IPS DF 4.7 (cell line): ENCODE data around the gene TBL2.
A peak's percentile ranks its signal among the peaks of the same experiment; 100 is the strongest.
"Not testable (repeated sequence)": the region's sequence is repeated elsewhere in the genome, so short reads cannot be mapped to it uniquely, and the experiment has no call there.

Experiments used
- DNase-seq: peaks from one replicate; pipeline ENCODE4 v3.0.0-alpha.2; 2013; ENCODE audit warnings: low spot score; ENCODE audit errors: extremely low read depth

Gene TBL2

GRCh38 chr7:73578342-73579128 is at the start of gene TBL2:
TSS of gene TBL2 (minus strand) at chr7:73578579. CDS start at chr7:73578549, 30 bp downstream.
- peak; percentile 74 for DNase-seq

DNA sequence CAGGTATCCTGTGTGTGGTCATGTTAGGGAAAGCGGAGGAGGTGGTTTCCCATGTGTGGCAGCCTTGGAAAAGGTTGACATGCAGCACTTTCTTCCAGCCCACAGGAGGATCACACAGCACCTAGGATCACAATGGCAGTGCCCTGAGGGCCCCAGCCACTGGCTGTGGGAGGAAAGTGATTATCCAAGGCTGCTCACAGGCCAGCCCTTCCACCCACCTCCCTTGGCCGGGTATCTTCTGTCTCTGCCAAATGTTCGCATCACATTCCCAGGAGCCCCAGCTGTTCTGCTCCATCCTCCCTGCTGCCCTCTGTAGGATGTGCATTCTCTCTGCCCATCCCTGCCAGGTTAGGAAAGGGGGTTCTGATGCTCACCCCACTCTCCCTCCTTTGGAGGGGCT is 48.4 kb upstream of the TBL2 start:
- no peak for DNase-seq

GRCh38 chr7:73625276-73625675 is 46.9 kb upstream of the TBL2 start:
- DNase-seq: no peak

- no peak for DNase-seq
These were observed 46.3 kb upstream of the TBL2 start for GRCh38 chr7:73624669-73625001.

DNA sequence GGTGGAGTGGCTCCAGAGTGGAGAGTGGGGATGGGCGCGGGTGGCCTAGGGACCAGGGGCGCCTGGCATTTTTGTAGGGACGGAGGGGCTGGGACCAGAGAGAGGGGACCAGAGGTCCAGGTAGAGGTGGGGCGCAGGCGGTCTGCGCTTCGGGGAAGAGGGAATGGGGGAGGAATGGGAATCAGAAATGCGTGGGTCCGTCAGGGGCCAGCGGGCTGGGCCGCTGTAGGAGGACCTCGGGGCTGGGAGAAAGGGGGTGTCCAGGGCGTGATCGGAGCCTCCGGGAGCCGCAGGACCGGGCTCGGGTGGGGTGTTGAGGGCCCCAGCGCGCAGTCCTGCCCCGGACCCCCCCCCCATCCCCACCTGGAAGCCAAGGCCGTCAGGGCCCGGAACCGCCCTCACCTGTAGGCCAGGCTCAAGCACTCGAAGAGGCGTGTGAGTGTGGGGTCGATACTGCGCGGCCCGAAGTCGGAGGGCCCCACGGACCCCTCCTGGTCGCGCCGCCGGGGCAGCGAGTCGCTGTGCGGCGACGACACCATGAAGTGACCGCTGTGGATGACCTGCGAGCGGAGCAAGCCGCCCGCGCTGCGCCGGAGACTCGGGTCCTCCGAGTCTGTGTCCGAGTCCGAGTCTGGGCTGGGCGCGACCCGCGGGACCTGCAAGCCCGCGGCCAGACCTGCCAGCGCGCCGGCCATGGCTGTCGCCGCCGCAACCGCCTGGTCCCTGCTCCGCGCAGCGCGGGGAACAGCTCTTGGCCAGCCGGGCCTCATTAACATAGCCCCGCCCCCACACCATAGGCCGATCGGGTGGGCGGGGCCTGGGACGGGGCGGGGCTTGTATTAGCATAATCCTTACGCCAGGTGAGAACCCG is 45.7 kb upstream of the TBL2 start, which contains the start of gene MLXIPL:
Gene MLXIPL, minus strand, starts transcription at position 725 of the 871 bp plus-strand sequence. Its CDS starts 30 bp downstream, at position 695.
- no peak for DNase-seq

- no peak for DNase-seq
These were observed 44.8 kb upstream of the TBL2 start for GRCh38 chr7:73622909-73623797.

- DNase-seq: no peak
These were observed 44.1 kb upstream of the TBL2 start for GRCh38 chr7:73622527-73622908.

- no peak for DNase-seq
These were observed 43.0 kb upstream of the TBL2 start for GRCh38 chr7:73621168-73622063.

GRCh38 chr7:73619394-73619793 is 41.0 kb upstream of the TBL2 start:
- not testable (repeated sequence) for DNase-seq

DNA sequence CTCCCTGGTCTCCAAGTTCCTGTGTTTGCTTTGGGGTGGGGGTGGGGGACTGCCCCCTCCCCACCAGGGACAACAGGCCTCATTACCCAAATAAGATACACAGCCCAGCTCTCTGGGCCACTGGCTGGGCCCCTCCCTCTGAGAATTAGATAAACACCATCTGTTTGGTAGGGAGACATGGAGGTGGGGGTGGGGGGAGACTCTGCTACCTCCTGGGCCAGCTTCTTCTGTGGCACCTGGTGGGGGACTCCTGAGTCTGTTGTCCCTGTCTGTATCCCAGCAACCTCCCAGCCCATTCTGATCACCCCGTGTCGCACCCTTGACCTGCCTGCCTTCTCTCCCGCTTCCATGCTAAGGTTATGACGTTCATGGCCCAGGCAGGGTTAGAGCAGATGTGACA is 40.2 kb upstream of the TBL2 start:
- no peak for DNase-seq

GRCh38 chr7:73617520-73617919 is 39.1 kb upstream of the TBL2 start:
- not testable (repeated sequence) for DNase-seq

GRCh38 chr7:73615886-73616285 is 37.5 kb upstream of the TBL2 start:
- no peak for DNase-seq

DNA sequence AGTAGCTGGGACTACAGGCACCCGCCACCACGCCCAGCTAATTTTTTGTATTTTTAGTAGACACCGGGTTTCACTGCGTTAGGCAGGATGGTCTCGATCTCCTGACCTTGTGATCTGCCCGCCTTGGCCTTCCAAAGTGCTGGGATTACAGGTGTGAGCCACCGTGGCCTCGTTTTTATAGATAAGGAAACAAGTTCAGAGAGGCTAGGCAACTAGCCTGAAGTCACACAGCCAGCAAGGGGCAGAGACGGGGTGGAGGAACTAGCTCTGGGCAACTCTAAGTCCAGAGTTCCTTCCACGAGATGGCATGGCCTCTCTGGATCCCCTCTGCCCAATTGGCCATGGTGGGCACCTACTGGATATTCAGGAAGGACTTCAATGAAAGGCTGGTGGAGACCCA is 36.6 kb upstream of the TBL2 start:
- not testable (repeated sequence) for DNase-seq

DNA sequence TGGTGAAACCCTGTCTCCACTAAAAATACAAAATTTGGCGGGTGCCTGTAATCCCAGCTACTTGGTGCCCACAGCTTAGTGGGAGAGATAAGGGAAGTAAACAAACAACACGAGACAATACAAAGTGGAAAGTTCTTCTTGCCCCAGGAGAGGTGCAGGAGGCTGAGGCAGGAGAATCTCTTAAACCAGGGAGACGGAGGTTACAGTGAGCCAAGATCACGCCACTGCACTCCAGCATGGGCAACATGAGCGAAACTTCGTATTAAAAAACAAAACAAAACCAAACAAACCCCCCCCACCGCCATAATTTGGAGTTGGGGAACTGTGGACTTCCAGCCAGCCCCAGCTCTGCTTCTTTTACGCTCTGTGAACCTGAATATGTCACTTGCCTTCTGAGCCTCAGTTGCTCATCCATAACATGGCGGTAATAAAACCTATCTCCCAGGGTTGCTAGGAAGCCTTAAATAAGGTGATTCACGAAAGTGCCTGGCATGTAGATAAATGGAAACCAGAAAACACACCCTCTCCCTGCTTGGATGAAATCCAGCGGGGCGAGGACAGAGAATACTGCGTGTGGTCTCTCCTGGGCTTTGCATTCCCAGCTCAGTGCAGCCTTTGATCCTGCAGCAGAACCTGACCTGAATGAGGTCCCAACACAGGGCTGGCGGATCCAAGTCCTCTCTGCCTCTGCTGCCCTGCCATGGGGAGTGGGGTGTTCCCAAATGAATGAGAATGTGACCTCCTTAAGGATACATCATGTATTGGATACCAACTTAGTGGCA is 35.8 kb upstream of the TBL2 start:
- no peak for DNase-seq

DNA sequence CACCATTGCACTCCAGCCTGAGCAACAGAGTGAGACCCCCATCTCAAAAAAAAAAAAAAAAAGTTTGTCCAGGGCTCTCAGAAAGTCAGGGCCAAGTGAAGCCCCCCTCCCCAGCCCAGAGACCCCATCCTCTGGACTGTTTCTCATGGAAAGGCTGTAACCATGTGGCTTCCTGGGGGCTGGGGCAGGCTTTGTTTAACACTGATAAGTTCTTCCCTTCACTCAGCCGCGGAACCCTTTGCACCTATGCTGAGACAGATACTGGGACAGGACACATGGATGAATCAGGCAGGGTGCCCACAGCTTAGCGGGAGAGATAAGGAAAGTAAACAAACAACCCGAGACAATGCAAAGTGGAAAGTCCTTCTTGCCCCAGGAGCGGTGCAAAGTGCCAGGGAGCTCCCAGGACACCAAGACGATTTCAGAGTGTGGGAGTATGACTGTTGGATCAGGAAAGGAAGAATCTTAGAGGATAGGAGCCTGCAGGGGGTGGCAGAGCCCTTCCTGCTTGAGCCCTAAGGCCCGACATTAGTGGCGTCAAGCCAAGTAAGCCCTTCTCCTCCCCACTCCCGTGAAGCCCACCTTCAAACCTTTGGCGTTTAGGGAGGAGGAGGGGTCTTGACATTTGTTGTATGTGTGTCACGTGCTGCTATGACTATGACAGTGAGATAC is 34.4 kb upstream of the TBL2 start:
- no peak for DNase-seq

DNA sequence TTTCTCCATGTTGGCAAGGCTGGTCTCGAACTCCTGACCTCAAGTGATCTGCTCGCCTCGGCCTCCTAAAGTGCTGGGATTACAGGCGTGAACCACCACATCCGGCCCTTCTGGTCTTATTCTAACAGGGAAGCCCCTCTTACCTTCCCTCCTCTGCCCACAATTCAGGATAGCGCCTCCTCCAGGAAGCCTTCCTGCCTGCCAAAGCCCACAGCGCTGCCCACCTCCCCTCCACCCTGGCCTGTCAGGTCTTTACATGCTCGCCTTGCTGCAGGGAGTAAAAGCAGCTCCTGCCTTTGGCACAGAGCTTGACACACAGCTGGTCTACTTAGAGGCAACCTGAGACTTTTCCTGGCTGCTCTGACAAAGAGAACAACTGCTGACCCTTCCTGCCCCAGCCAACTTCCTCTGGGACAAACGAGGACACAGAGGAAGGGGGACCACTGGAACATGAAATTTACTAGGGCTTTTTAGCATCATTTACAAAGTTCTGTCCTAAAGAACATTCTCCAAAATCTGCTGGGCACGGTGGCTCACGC is 32.7 kb upstream of the TBL2 start:
- DNase-seq: no peak

GRCh38 chr7:73610105-73610504 is 31.7 kb upstream of the TBL2 start:
- DNase-seq: no peak

DNA sequence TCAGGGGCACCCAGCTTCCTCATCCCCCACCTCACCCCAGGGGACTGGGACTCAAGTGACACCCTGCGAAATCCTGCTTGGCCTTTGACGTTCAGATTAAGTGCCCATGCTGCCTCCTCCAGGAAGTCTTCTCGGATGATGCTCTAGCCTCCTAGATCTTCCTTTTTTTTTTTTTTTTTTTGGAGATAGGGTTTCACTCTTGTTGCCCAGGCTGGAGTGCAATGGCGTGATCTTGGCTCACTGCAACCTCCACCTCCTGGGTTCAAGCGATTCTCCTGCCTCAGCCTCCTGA is 29.3 kb upstream of the TBL2 start:
- not testable (repeated sequence) for DNase-seq
